Vagina (tissue), 2 donors: ENCODE data around the gene TAS2R38. TPM values are rescaled to one million over a fixed set of nuclear protein-coding genes. Genes with fewer than 3 reads are reported as not detected.

Experiments used
- DNase-seq, 2 donors: peaks; one replicate each; pipeline ENCODE4 v3.0.0-alpha.2; 2017; ENCODE audit errors: extremely low spot score in 2 of 2
- H3K27ac ChIP-seq: fragments of 200-600 bp; sonication (generic); one replicate; pipeline ENCODE4 v1.5.1; 2019
- H3K27me3 ChIP-seq: fragments of 200-600 bp; sonication (generic); one replicate; pipeline ENCODE4 v1.5.1; 2019
- H3K36me3 ChIP-seq, 2 donors: fragments of 200-600 bp; sonication (generic); one replicate each; pipeline ENCODE4 v1.5.1; 2017 to 2019
- H3K4me1 ChIP-seq: fragments of 200-600 bp; sonication (generic); one replicate; pipeline ENCODE4 v1.5.1; 2019
- H3K4me3 ChIP-seq, 2 donors: fragments of 200-600 bp; sonication (generic); 1 replicate in 1 of 2; 2 replicates in 1 of 2; pipeline ENCODE4 v1.5.1; 2016 to 2019
- H3K9me3 ChIP-seq: fragments of 200-600 bp; sonication (generic); one replicate; pipeline ENCODE4 v1.5.1; 2019
- CTCF ChIP-seq, 3 experiments: fragments of 450-650 bp in 2 of 3; fragments of 200-600 bp in 1 of 3; sonication (generic) in 1 of 3; IDR thresholded peaks; one replicate each; pipeline ENCODE4 v1.5.1; 2017 to 2019; ENCODE audit warnings: antibody characterized with exemption in 3 of 3, mild to moderate bottlenecking in 2 of 3, moderate library complexity in 2 of 3
- POLR2A ChIP-seq, 2 donors: fragments of 450-650 bp; IDR thresholded peaks; one replicate each; pipeline ENCODE4 v1.6.1; 2017; ENCODE audit warnings: antibody characterized with exemption in 2 of 2, mild to moderate bottlenecking in 2 of 2, moderate library complexity in 2 of 2
- POLR2AphosphoS5 ChIP-seq, 2 donors: sonication (generic); formaldehyde crosslinking; IDR thresholded peaks; one replicate each; pipeline ENCODE4 v1.9.0; 2017; ENCODE audit warnings: antibody characterized with exemption in 2 of 2, mild to moderate bottlenecking in 2 of 2, low read depth in 1 of 2; ENCODE audit not compliant: insufficient read depth in 1 of 2
- intact Hi-C: fragments of 100-400 bp; cut with DNase I; formaldehyde crosslinking; loops from one replicate; pipeline ENCODE4 v1.15.1; 2023
- total RNA-seq: library from RNA; depleted of rRNA; stranded (reverse); fragments of >200 nt; gene quantifications from one replicate; pipeline ENCODE4 v1.2.3, GENCODE V29; 2016

Gene TAS2R38
- total RNA-seq, 1 donor from 2014 or later, result not detected

DNA sequence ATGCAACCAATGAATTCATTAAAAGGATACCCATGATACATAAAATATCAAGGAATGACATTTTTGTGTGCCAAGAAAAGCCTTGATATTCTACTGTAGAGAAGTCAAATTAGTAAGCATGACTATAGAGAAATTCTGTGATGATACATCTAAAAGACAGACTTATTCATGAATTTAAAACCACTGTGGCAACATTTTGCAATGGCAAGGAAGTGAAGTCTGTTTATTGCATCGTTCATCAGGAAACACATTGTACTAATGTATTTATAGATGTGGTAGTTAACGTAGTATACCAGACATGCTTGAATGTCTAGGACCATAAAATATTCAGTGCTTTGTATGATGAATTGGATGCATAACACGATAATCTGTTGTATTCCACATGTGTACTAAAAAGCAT, 17.5 kb downstream of the TAS2R38 start:
- TF ChIP-seq CTCF (IDR thresholded peaks at IDR 0.05) (no peak), POLR2A (IDR thresholded peaks at IDR 0.05) (no peak), POLR2AphosphoS5 (IDR thresholded peaks at IDR 0.05; ENCODE audit: insufficient read depth in 1 of 2, low read depth in 1 of 2) (no peak)
- Histone ChIP-seq H3K27me3 (no peaks in the 10 kb centered on the region), H3K27ac (no peak overlapping the region), H3K36me3 (no peaks in the 10 kb centered on the region), H3K4me1 (no peaks in the 10 kb centered on the region), H3K4me3 (no peak overlapping the region), H3K9me3 (no peaks in the 10 kb centered on the region)
- intact Hi-C loops, result no loop called here
- DNase-seq, result no peak

DNA sequence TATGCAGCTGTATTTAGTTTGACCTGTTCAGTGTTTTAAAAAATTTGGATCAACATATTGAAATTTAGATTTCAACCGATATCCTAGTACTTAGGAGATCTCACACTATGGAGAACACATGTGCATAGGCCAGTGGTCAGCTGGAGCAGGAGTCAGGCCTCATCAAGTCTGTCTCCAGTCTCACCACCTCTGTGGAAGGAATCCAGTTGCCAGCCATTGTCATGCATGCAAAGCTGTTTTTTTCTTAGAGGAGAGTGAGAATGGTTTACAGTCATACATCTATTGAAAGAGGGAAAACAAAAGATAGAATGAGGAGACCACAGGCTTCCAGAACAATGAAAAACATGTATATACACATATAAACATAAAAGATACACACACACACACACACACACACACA, 19.2 kb downstream of the TAS2R38 start:
- no peaks in the 10 kb centered on the region for H3K4me1 ChIP-seq
- TF ChIP-seq CTCF (IDR thresholded peaks at IDR 0.05) (no peak), POLR2A (IDR thresholded peaks at IDR 0.05) (no peak), POLR2AphosphoS5 (IDR thresholded peaks at IDR 0.05; ENCODE audit: insufficient read depth in 1 of 2, low read depth in 1 of 2) (no peak)
- intact Hi-C loops, result no loop called here

GRCh38 chr7:141952461-141952860, 21.1 kb downstream of the TAS2R38 start:
- Histone ChIP-seq H3K4me3 (no peak overlapping the region), H3K9me3 (no peaks in the 10 kb centered on the region), H3K4me1 (no peaks in the 10 kb centered on the region), H3K27me3 (no peaks in the 10 kb centered on the region), H3K36me3 (no peaks in the 10 kb centered on the region), H3K27ac (no peak overlapping the region)
- intact Hi-C loops, result no loop called here
- no peak for TF ChIP-seq CTCF (IDR thresholded peaks at IDR 0.05)
- TF ChIP-seq POLR2AphosphoS5 (IDR thresholded peaks at IDR 0.05; ENCODE audit: insufficient read depth in 1 of 2, low read depth in 1 of 2), result no peak
- TF ChIP-seq POLR2A (IDR thresholded peaks at IDR 0.05), result no peak
- no peak for DNase-seq

More for the DNA sequence above, 19.2 kb downstream of the TAS2R38 start:
- Histone ChIP-seq H3K27me3 (no peaks in the 10 kb centered on the region), H3K9me3 (no peaks in the 10 kb centered on the region), H3K36me3 (no peaks in the 10 kb centered on the region), H3K27ac (no peak overlapping the region), H3K4me3 (no peak overlapping the region)
- no peak for DNase-seq

DNA sequence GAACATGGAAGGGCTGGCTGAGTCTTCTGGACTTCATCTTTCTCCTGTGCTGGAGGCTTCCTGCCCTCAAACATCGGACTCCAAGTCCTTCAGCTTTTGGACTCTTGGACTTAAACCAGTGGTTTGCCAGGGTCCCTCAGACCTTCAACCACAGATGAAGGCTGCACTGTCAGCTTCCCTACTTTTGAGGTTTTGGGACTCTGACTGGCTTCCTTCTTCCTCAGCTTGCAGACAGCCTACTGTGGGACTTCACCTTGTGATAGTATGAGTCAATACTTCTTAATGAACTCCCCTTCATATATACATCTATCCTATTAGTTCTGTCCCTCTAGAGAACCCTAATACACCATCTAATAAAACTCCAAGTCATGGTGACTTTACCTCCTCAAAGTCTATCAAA, 22.8 kb downstream of the TAS2R38 start:
- Histone ChIP-seq H3K9me3 (no peaks in the 10 kb centered on the region), H3K27me3 (no peaks in the 10 kb centered on the region), H3K4me1 (no peaks in the 10 kb centered on the region), H3K4me3 (no peak overlapping the region), H3K36me3 (no peaks in the 10 kb centered on the region), H3K27ac (no peak overlapping the region)
- intact Hi-C loops, result no loop called here
- TF ChIP-seq POLR2AphosphoS5 (IDR thresholded peaks at IDR 0.05; ENCODE audit: insufficient read depth in 1 of 2, low read depth in 1 of 2) (no peak), CTCF (IDR thresholded peaks at IDR 0.05) (no peak), POLR2A (IDR thresholded peaks at IDR 0.05) (no peak)
- no peak for DNase-seq

DNA sequence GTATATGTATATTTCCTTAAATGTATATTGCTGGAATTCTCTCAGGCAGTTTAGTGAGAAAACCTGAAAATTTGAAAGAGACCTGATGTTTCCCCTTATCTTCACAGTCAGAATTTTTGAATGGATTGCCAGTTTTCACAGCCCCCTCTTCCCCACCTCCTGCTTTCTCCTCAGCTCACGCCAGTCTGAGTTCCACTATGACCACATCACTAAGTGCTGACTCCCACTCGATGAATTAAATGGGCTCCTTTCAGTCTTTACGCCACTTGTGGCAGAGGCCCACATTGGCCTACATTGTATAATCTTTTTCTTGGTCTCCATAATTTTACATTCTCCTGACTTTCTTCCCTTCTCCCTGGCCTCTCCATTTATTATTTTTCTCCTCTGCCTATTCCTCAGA, 23.7 kb downstream of the TAS2R38 start:
- Histone ChIP-seq H3K27me3 (no peaks in the 10 kb centered on the region), H3K27ac (no peak overlapping the region), H3K4me3 (no peak overlapping the region), H3K4me1 (no peaks in the 10 kb centered on the region), H3K9me3 (no peaks in the 10 kb centered on the region), H3K36me3 (no peaks in the 10 kb centered on the region)
- TF ChIP-seq POLR2A (IDR thresholded peaks at IDR 0.05) (no peak), CTCF (IDR thresholded peaks at IDR 0.05) (no peak), POLR2AphosphoS5 (IDR thresholded peaks at IDR 0.05; ENCODE audit: insufficient read depth in 1 of 2, low read depth in 1 of 2) (no peak)
- DNase-seq, result no peak
- intact Hi-C loops, result no loop called here
